Panc1 (cell line): ENCODE results near the gene PTGDR2.

Experiments used
- POLR2AphosphoS5 ChIP-seq: IDR thresholded peaks from 2 replicates; pipeline ENCODE4 v1.6.1; 2012; ENCODE audit warnings: mild to moderate bottlenecking, low read depth, low read length, moderate library complexity
- TF ChIP-seq, protein P1 (sequence below): fragments of 450-650 bp; IDR thresholded peaks from 2 replicates; pipeline ENCODE4 v1.5.1; 2017; ENCODE audit warnings: mild to moderate bottlenecking

DNA sequence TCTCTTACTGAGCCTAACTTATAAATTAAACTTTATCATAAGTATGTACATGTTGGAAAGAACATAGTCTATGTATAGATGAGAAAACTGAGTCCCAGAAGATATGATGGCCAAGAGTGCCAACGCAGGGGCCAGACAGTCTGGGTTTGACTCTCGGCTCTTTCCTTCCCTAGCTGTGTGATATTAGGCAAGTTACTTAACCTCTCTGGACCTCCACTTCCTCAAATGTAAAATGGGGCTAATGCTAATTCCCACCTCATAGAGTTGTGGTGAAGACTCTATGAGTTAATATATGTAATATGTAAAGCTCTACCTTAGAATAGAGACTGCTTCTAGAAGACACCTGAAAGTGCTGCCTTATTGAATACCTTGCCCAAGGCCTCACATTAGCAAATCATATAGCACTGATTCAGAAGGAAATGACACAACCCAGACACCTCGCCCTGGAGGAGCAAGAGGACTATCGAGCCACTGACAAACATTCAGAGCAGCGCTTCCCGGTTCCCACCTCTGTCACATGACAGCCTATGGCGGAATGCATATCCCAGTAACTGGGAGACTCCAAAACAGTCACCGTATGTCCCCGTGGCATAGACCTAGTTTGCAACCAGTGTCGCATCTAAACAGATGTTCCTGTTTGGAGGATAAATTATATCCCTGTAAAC, 25.1 kb downstream of the PTGDR2 start:
- no peak for TF ChIP-seq POLR2AphosphoS5
- TF ChIP-seq, protein P1, sequence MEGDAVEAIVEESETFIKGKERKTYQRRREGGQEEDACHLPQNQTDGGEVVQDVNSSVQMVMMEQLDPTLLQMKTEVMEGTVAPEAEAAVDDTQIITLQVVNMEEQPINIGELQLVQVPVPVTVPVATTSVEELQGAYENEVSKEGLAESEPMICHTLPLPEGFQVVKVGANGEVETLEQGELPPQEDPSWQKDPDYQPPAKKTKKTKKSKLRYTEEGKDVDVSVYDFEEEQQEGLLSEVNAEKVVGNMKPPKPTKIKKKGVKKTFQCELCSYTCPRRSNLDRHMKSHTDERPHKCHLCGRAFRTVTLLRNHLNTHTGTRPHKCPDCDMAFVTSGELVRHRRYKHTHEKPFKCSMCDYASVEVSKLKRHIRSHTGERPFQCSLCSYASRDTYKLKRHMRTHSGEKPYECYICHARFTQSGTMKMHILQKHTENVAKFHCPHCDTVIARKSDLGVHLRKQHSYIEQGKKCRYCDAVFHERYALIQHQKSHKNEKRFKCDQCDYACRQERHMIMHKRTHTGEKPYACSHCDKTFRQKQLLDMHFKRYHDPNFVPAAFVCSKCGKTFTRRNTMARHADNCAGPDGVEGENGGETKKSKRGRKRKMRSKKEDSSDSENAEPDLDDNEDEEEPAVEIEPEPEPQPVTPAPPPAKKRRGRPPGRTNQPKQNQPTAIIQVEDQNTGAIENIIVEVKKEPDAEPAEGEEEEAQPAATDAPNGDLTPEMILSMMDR = no peak
